ENCODE data around the gene RPLP1.

RPLP1 gene

DNA sequence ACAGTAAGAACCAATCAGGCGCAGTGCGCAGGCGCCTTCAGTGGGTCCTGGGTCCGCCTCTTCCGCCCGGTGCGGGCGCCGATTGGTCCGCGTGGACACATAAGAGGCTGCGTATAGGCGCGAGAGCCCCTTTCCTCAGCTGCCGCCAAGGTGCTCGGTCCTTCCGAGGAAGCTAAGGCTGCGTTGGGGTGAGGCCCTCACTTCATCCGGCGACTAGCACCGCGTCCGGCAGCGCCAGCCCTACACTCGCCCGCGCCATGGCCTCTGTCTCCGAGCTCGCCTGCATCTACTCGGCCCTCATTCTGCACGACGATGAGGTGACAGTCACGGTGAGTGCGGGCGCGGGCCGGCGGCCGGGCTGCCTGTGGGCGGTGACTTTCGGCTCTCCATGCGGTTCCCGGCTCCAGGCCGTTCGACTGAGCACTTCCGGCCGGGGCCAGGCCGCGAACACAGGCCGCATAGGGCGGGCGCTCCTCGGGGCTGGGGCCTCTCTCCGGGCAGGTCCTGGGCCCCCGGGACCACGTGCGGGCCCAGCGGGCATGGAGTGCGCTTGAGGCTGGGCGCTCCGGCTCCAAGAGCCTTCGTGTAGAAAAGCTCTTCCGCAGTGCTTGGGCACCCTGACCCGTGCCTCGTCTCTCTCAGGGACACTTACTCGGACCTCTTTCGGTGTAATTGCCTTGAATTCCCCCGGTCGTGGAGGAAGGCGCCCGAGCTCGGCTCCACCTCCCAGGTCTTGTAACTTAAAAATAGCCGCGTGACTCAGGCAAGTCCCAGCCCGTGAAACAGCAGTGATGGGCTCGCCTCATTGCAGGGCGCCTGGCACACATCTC, at the start of gene RPLP1:
TSS of gene RPLP1 (plus strand) at position 127 of the 830 bp plus-strand sequence. CDS start at position 258, 131 bp downstream.
- H3K4me3 ChIP-seq (replicated peaks; ENCODE audit: low read depth, low read length), result peak within 1 kb of the TSS; percentile 94
- DNase-seq (ENCODE audit: low read depth), result peak; percentile 97
- TF ChIP-seq, protein P1, sequence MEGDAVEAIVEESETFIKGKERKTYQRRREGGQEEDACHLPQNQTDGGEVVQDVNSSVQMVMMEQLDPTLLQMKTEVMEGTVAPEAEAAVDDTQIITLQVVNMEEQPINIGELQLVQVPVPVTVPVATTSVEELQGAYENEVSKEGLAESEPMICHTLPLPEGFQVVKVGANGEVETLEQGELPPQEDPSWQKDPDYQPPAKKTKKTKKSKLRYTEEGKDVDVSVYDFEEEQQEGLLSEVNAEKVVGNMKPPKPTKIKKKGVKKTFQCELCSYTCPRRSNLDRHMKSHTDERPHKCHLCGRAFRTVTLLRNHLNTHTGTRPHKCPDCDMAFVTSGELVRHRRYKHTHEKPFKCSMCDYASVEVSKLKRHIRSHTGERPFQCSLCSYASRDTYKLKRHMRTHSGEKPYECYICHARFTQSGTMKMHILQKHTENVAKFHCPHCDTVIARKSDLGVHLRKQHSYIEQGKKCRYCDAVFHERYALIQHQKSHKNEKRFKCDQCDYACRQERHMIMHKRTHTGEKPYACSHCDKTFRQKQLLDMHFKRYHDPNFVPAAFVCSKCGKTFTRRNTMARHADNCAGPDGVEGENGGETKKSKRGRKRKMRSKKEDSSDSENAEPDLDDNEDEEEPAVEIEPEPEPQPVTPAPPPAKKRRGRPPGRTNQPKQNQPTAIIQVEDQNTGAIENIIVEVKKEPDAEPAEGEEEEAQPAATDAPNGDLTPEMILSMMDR (IDR thresholded peaks at IDR 0.05; ENCODE audit: low read length, missing control alignments), result no peak

DNA sequence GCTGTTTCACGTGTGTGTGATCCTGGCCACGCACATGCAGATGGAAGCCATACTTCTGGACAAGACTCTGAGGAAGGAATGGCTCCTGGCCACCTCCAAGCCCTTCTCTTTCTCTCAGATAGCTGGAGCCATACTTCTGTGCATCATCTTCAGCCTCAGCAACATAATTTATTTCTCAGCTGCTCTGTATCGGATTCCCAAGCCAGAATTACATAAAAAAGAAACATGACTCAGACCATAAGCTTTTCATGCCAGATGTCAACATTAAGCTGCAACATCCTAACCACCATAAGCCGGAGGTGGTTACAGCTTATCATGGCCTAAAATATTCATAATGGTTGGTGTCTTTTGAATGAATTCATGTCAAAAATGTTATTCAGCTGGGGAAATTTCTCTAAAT, 49.0 kb upstream of the RPLP1 start:
- peak; percentile 85 for DNase-seq (ENCODE audit: low read depth)
- TF ChIP-seq, protein P1 (IDR thresholded peaks at IDR 0.05; ENCODE audit: low read length, missing control alignments), result no peak
- H3K4me3 ChIP-seq (replicated peaks; ENCODE audit: low read depth, low read length), result no peak overlapping the region

DNA sequence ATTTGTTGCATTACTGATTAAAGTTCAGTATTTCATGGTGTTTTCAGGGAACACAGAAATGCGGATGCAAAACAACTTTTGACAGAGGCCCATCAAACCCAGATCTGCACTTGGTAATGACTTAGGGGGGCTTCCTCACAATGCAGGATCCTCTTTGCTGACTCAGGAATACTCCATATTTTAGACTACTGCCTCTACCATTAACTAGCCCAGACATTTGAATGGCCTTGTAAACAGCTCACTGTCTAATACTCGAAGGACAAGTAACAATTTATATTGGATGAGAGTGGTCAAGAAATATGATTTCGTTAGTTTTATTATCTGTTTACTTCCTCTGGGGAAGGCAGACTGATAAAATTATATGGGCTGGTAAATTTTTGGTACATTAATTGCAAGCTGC, 47.5 kb upstream of the RPLP1 start:
- H3K4me3 ChIP-seq (replicated peaks; ENCODE audit: low read depth, low read length), result no peak overlapping the region
- TF ChIP-seq, protein P1 (IDR thresholded peaks at IDR 0.05; ENCODE audit: low read length, missing control alignments), result no peak
- no peak for DNase-seq (ENCODE audit: low read depth)

DNA sequence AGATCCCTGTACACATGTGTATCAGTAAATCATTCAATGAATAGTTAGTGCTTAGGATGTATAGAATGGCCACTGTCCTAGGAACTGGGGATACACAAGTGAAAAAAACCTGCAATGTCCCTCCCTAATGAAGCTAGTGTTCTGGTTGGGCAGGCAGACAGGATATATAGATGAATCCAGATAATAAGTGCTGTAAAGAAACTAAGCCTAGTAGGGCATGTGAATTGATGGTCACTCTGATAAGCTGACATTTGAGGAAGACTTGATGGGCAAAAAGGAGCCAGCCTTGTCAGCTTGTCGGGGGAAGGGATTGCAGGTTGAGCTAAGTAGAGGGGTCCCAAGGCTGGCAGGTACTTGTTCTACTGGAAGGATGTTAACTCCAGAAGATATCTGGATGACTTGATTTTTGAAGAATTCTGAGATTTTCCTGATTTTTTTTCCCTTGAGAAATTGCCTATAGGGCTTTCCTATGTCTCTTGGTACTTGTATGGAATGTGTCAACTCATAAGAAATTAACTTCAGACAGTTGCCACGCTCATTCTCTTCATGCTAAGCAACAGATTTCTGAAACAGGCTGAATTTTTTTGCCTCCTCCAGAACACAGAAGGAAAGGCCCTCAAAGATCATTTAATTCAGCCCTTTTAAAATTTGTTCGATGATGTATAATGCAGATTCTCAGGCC, 44.8 kb upstream of the RPLP1 start:
- DNase-seq (ENCODE audit: low read depth), result no peak
- TF ChIP-seq, protein P1 (IDR thresholded peaks at IDR 0.05; ENCODE audit: low read length, missing control alignments), result no peak

DNA sequence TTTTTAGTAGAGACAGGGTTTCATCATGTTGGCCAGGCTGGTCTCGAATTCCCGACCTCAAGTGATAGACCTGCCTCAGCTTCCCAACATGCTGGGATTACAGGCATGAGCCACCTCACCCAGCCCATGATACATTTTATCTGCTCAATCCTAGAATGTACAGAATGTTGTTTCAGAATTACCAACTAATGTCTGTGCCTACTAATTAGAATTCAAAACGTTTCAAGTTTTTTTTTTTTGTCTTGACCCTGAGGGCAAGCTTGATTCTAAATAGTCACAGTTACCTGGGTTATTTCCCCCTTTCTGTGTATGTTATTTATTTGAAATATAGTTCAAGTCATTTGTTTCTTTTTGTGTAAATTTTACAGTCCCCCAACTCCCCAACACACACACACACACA, 43.8 kb upstream of the RPLP1 start:
- TF ChIP-seq, protein P1 (IDR thresholded peaks at IDR 0.05; ENCODE audit: low read length, missing control alignments), result no peak
- no peak overlapping the region for H3K4me3 ChIP-seq (replicated peaks; ENCODE audit: low read depth, low read length)
- DNase-seq (ENCODE audit: low read depth), result no peak

More for the DNA sequence above, 44.8 kb upstream of the RPLP1 start:
- no peak overlapping the region for H3K4me3 ChIP-seq (replicated peaks; ENCODE audit: low read depth, low read length)

DNA sequence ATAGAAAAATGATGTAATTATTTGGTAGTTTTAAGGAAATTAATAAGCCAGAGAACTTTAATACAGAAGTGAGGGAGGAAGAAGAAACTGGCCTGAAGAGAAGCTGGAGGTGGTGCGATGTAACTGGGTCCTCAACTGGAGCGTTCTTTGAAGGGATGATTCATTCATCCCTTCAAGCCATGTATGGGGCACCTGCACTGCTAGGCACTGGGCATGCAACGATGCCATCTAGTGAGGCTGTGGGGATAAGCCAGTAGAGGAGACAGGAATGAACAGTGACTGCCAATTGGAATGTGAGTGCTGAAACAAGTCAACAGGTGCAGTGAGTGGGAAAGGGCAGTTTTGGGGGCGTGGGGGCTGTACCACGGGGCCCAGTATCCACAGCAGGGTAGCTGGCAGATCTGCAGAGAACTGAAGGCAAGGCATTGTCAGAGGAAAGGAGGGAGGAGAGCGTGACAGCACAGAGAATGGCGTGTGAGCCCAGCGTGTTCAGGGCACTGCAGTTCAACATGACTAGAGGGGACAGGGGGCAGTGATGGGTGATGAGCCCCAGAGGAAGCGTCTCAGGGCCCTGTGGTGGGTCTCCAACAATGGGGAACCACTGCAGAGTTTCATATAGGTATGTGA, 42.3 kb upstream of the RPLP1 start:
- DNase-seq (ENCODE audit: low read depth), result peak; percentile 26
- H3K4me3 ChIP-seq (replicated peaks; ENCODE audit: low read depth, low read length), result no peak overlapping the region
- TF ChIP-seq, protein P1 (IDR thresholded peaks at IDR 0.05; ENCODE audit: low read length, missing control alignments), result peak; percentile 28

Measured in fibroblast of pulmonary artery (primary cell).